K562 (cell line): ENCODE results near the gene GDAP1L1. TPM values are rescaled to one million over a fixed set of nuclear protein-coding genes. Genes with fewer than 3 reads are reported as not detected.

ENCODE experiments used
- CBX1 ChIP-seq: sonication (generic); IDR thresholded peaks from 2 replicates; pipeline ENCODE4 v1.6.1; 2016; ENCODE audit warnings: antibody characterized with exemption, low read depth, mild to moderate bottlenecking
- DMBX1 ChIP-seq: fragments of 250-450 bp; sonication (Bioruptor Pico); IDR thresholded peaks from 2 replicates; pipeline ENCODE4 v1.8.0; 2022; ENCODE audit warnings: inconsistent platforms, mild to moderate bottlenecking, moderate library complexity, borderline replicate concordance
- ETV5 ChIP-seq: sonication (generic); formaldehyde crosslinking; IDR thresholded peaks from 2 replicates; pipeline ENCODE4 v1.4.0; 2020; ENCODE audit warnings: low read depth, mild to moderate bottlenecking, missing genetic modification reagents
- L3MBTL2 ChIP-seq: fragments of 450-650 bp; IDR thresholded peaks from 2 replicates; pipeline ENCODE4 v1.6.1; 2016; ENCODE audit warnings: mild to moderate bottlenecking, moderate library complexity
- POLR2G ChIP-seq: fragments of 200-400 bp; formaldehyde crosslinking; IDR thresholded peaks from 2 replicates; pipeline ENCODE4 v1.6.1; 2017; ENCODE audit warnings: low read depth, mild to moderate bottlenecking, antibody characterized with exemption, low read length, moderate library complexity
- RUNX1 ChIP-seq: sonication (generic); IDR thresholded peaks from 2 replicates; pipeline ENCODE4 v1.6.1; 2016; ENCODE audit warnings: antibody characterized with exemption, low read depth
- SREBF2 ChIP-seq: sonication (generic); formaldehyde crosslinking; IDR thresholded peaks from 2 replicates; pipeline ENCODE4 v1.4.0; 2020; ENCODE audit warnings: mild to moderate bottlenecking, missing genetic modification reagents
- ZNF184 ChIP-seq: sonication (generic); formaldehyde crosslinking; IDR thresholded peaks from 2 replicates; pipeline ENCODE4 v1.5.0; 2020; ENCODE audit warnings: missing genetic modification reagents
- ZNF445 ChIP-seq: fragments of 250-450 bp; sonication (Bioruptor Pico); IDR thresholded peaks from 2 replicates; pipeline ENCODE4 v1.4.0; 2020; ENCODE audit warnings: low read depth, mild to moderate bottlenecking, moderate library complexity
- polyA plus RNA-seq, 8 experiments: library from polyadenylated mRNA; depleted of rRNA in 4 of 8; stranded (reverse) in 5 of 8; unstranded in 3 of 8; fragments of >200 nt; fragmentation: Nextera tagmentation in 2 of 8; fragmentation: Illumina TruSeq in 1 of 8; extraction: Ambion mirVana in 2 of 8; extraction: Trizol in 1 of 8; gene quantifications; 2 replicates each; pipeline versions ENCODE4 v1.2.1 to v1.2.3, GENCODE V29; 2011 to 2014; ENCODE audit warnings: inconsistent platforms in 1 of 8, missing spikeins in 1 of 8
- total RNA-seq, 7 experiments: library from RNA; depleted of rRNA in 6 of 7; stranded (reverse); fragments of >200 nt in 6 of 7; fragmentation: Illumina TruSeq in 2 of 7; extraction: Trizol in 2 of 7; gene quantifications; 2 replicates each; pipeline versions ENCODE4 v1.2.1 to v1.2.3, GENCODE V29; 2011 to 2021; ENCODE audit warnings: low replicate concordance in 1 of 7
- TF ChIP-seq, protein P1 (sequence below): fragments of 150-350 bp; IDR thresholded peaks from 2 replicates; pipeline ENCODE4 v1.6.1; 2014; ENCODE audit warnings: low read depth, mild to moderate bottlenecking, low read length, borderline replicate concordance
- TF ChIP-seq, protein P2 (sequence below): fragments of 450-650 bp; formaldehyde crosslinking; IDR thresholded peaks from 2 replicates; pipeline ENCODE4 v1.4.0; 2020; ENCODE audit warnings: mild to moderate bottlenecking, mixed read lengths
- TF ChIP-seq, protein P3 (sequence below), 2 experiments: fragments of 450-650 bp in 1 of 2; sonication (generic) in 1 of 2; formaldehyde crosslinking in 1 of 2; IDR thresholded peaks in 1 of 2; conservative IDR thresholded peaks in 1 of 2; 2 replicates each; pipeline versions ENCODE4 v1.6.1 to v1.8.1; 2016 to 2023; ENCODE audit warnings: mild to moderate bottlenecking in 2 of 2, moderate library complexity in 2 of 2, inconsistent platforms in 1 of 2, missing genetic modification reagents in 1 of 2
- TF ChIP-seq, protein P4 (sequence below): fragments of 250-450 bp; sonication (Bioruptor Pico); IDR thresholded peaks from 2 replicates; pipeline ENCODE4 v1.4.0; 2020; ENCODE audit warnings: mild to moderate bottlenecking, moderate library complexity, borderline replicate concordance

GDAP1L1 gene
- total and polyA plus RNA-seq, 9 of the 15 experiments (the other 6 are each of a cell fraction or from before 2014, with no cell fraction given) = 0.06 to 0.40 (median 0.19) TPM; not detected in 5

DNA sequence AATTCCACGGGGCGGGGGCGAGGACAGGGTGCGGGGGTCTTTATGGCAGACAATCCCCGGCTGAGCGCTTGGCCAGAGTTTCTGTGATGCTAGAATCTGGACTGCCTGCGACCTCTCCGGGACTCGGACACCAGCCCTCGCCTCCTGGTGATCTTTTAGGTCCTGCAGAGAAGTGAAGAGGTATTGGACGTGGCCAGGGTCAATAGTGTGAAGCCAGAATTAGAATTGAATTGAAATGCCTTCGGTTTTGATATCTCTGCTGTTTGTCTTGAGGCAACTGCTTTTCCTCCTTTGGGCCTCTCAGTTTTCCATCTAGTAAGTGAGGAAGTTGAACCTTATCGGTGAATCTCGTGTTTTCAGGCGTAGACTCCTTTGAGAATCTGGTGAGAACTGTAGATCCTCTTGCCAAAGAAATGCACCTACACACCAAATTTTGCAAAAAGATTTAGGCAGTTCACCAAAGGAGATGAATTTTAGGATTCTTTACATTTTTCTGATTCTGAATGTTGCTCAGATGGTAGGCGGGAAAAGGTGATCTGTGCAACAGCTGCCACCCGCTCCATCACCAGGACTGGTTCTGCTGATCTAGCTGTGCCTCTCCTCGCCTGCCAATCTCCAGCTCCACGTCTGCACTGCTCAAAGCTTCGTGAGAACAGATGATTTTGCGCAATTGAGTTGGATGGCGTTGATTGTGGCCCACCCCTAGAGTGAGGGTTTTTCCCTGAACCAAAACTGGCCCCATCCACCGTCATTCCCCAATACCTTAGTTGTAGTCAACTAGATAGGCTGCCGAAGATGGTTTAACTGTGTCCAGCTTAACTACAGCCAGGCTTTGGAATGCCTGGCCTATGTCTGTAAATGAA lies 35.7 kb upstream of the GDAP1L1 start (continued):
- TF ChIP-seq, protein P1, sequence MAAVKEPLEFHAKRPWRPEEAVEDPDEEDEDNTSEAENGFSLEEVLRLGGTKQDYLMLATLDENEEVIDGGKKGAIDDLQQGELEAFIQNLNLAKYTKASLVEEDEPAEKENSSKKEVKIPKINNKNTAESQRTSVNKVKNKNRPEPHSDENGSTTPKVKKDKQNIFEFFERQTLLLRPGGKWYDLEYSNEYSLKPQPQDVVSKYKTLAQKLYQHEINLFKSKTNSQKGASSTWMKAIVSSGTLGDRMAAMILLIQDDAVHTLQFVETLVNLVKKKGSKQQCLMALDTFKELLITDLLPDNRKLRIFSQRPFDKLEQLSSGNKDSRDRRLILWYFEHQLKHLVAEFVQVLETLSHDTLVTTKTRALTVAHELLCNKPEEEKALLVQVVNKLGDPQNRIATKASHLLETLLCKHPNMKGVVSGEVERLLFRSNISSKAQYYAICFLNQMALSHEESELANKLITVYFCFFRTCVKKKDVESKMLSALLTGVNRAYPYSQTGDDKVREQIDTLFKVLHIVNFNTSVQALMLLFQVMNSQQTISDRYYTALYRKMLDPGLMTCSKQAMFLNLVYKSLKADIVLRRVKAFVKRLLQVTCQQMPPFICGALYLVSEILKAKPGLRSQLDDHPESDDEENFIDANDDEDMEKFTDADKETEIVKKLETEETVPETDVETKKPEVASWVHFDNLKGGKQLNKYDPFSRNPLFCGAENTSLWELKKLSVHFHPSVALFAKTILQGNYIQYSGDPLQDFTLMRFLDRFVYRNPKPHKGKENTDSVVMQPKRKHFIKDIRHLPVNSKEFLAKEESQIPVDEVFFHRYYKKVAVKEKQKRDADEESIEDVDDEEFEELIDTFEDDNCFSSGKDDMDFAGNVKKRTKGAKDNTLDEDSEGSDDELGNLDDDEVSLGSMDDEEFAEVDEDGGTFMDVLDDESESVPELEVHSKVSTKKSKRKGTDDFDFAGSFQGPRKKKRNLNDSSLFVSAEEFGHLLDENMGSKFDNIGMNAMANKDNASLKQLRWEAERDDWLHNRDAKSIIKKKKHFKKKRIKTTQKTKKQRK = no peak
- TF ChIP-seq POLR2G = no peak
- TF ChIP-seq, protein P2, sequence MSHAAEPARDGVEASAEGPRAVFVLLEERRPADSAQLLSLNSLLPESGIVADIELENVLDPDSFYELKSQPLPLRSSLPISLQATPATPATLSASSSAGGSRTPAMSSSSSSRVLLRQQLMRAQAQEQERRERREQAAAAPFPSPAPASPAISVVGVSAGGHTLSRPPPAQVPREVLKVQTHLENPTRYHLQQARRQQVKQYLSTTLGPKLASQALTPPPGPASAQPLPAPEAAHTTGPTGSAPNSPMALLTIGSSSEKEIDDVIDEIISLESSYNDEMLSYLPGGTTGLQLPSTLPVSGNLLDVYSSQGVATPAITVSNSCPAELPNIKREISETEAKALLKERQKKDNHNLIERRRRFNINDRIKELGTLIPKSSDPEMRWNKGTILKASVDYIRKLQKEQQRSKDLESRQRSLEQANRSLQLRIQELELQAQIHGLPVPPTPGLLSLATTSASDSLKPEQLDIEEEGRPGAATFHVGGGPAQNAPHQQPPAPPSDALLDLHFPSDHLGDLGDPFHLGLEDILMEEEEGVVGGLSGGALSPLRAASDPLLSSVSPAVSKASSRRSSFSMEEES (CRISPR knock-in tag) = no peak
- no peak for TF ChIP-seq L3MBTL2
- no peak for TF ChIP-seq ZNF184 (CRISPR knock-in tag)
- TF ChIP-seq ETV5 (CRISPR knock-in tag) = no peak
- TF ChIP-seq, protein P3, sequence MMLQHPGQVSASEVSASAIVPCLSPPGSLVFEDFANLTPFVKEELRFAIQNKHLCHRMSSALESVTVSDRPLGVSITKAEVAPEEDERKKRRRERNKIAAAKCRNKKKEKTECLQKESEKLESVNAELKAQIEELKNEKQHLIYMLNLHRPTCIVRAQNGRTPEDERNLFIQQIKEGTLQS (IDR thresholded peaks at IDR 0.05) = no peak
- TF ChIP-seq, protein P3 (CRISPR knock-in tag; conservative IDR thresholded peaks at IDR 0.05) = no peak
- no peak for TF ChIP-seq RUNX1
- TF ChIP-seq DMBX1 = no peak
- no peak for TF ChIP-seq ZNF445 (CRISPR knock-in tag)
- no peak for TF ChIP-seq CBX1
- TF ChIP-seq SREBF2 (CRISPR knock-in tag) = no peak
- TF ChIP-seq, protein P4, sequence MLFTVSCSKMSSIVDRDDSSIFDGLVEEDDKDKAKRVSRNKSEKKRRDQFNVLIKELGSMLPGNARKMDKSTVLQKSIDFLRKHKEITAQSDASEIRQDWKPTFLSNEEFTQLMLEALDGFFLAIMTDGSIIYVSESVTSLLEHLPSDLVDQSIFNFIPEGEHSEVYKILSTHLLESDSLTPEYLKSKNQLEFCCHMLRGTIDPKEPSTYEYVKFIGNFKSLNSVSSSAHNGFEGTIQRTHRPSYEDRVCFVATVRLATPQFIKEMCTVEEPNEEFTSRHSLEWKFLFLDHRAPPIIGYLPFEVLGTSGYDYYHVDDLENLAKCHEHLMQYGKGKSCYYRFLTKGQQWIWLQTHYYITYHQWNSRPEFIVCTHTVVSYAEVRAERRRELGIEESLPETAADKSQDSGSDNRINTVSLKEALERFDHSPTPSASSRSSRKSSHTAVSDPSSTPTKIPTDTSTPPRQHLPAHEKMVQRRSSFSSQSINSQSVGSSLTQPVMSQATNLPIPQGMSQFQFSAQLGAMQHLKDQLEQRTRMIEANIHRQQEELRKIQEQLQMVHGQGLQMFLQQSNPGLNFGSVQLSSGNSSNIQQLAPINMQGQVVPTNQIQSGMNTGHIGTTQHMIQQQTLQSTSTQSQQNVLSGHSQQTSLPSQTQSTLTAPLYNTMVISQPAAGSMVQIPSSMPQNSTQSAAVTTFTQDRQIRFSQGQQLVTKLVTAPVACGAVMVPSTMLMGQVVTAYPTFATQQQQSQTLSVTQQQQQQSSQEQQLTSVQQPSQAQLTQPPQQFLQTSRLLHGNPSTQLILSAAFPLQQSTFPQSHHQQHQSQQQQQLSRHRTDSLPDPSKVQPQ = no peak
